Large intestine (tissue), 3 donors: ENCODE results near the gene AGER. TPM values are rescaled to one million over a fixed set of nuclear protein-coding genes. Genes with fewer than 3 reads are reported as not detected.
A peak's percentile ranks its signal among the peaks of the same experiment; 100 is the strongest.
"Not testable (repeated sequence)": the region's sequence is repeated elsewhere in the genome, so short reads cannot be mapped to it uniquely, and the experiment has no call there.

ENCODE experiments used
- DNase-seq, 2 donors: peaks; one replicate each; pipeline versions ENCODE4 v3.0.0 to v3.0.0-alpha.2; 2013
- H3K27ac ChIP-seq: one replicate; pipeline ENCODE4 v1.5.1; 2013; ENCODE audit warnings: low read length
- H3K27me3 ChIP-seq: 2 replicates; pipeline ENCODE4 v1.6.1; 2013; ENCODE audit warnings: low read length; ENCODE audit not compliant: control insufficient read depth, insufficient read depth
- H3K36me3 ChIP-seq: 2 replicates; pipeline ENCODE4 v1.6.1; 2013; ENCODE audit warnings: low read length; ENCODE audit not compliant: control insufficient read depth, insufficient read depth
- H3K4me1 ChIP-seq: one replicate; pipeline ENCODE4 v1.6.1; 2013; ENCODE audit warnings: low read length; ENCODE audit not compliant: control insufficient read depth, insufficient read depth
- H3K4me3 ChIP-seq: one replicate; pipeline ENCODE4 v1.5.1; 2013; ENCODE audit warnings: low read length
- H3K9me3 ChIP-seq: one replicate; pipeline ENCODE4 v1.6.1; 2013; ENCODE audit warnings: mild to moderate bottlenecking, low read depth, low read length, moderate library complexity; ENCODE audit not compliant: control insufficient read depth
- WGBS: methylation state at CpG from one replicate; pipeline ENCODE4 v1.1.5; 2013; ENCODE audit warnings: low lambda C conversion rate; ENCODE audit not compliant: insufficient coverage; 5-methylcytosine and 5-hydroxymethylcytosine counted together
- polyA plus RNA-seq: library from polyadenylated mRNA; unstranded; fragments of 120-200 nt; gene quantifications from one replicate; pipeline ENCODE4 v1.2.1, GENCODE V29; 2013

The AGER gene
- polyA plus RNA-seq, 1 donor: 14.9 TPM

GRCh38 chr6:32192608-32193039 lies 8.6 kb upstream of the AGER start, which contains the start of gene GPSM3:
GPSM3 (minus strand) TSS chr6:32192643; CDS start chr6:32192513, 130 bp downstream.
- no peaks in the 10 kb centered on the region for H3K9me3 ChIP-seq

GRCh38 chr6:32191696-32192607 lies 7.9 kb upstream of the AGER start:
- no peaks in the 10 kb centered on the region for H3K9me3 ChIP-seq
- no CpG with 5 or more reads among the region's 15 CpGs for WGBS
- peaks cover 41% of the 10 kb centered on the region for H3K4me1 ChIP-seq
- H3K27ac ChIP-seq: peak overlapping the region; percentile 99
- DNase-seq: peak in 1 of 2 donors; percentile 34
- peaks cover 12% of the 10 kb centered on the region for H3K36me3 ChIP-seq
- peak overlapping the region; percentile 88 for H3K4me3 ChIP-seq
- H3K27me3 ChIP-seq: no peaks in the 10 kb centered on the region

More at GRCh38 chr6:32192608-32193039, 8.6 kb upstream of the AGER start, which contains the start of gene GPSM3:
- H3K27me3 ChIP-seq: no peaks in the 10 kb centered on the region
- H3K4me3 ChIP-seq: peak within 1 kb of the TSS; percentile 88
- peak within 1 kb of the TSS; percentile 99 for H3K27ac ChIP-seq
- peak; percentile 38 to 69 for DNase-seq
- no CpG with 5 or more reads among the region's 5 CpGs for WGBS
- H3K36me3 ChIP-seq: peaks cover 6% of the 10 kb centered on the region
- H3K4me1 ChIP-seq: peaks cover 39% of the 10 kb centered on the region

- Histone ChIP-seq H3K27me3 (no peaks in the 10 kb centered on the region), H3K4me3 (peak overlapping the region; percentile 88), H3K27ac (peak overlapping the region; percentile 99), H3K36me3 (peaks cover 21% of the 10 kb centered on the region), H3K9me3 (no peaks in the 10 kb centered on the region), H3K4me1 (peaks cover 37% of the 10 kb centered on the region)
- WGBS: 40% methylated on average over 1 of the region's 8 CpGs
- peak in 1 of 2 donors; percentile 64 for DNase-seq
Observed at GRCh38 chr6:32190911-32191677, 7.0 kb upstream of the AGER start.

GRCh38 chr6:32190054-32190851 lies 6.2 kb upstream of the AGER start, which contains the start of gene PBX2:
PBX2 (minus strand) TSS chr6:32190202; CDS start chr6:32189915, 287 bp downstream.
- no peaks in the 10 kb centered on the region for H3K27me3 ChIP-seq
- 0% methylated on average over 2 of the region's 23 CpGs for WGBS
- peaks cover 25% of the 10 kb centered on the region for H3K36me3 ChIP-seq
- peak within 1 kb of the TSS; percentile 99 for H3K27ac ChIP-seq
- H3K9me3 ChIP-seq: no peaks in the 10 kb centered on the region
- H3K4me3 ChIP-seq: peak within 1 kb of the TSS; percentile 88
- peaks cover 37% of the 10 kb centered on the region for H3K4me1 ChIP-seq
- DNase-seq: peak; percentile 88 to 94

- H3K4me3 ChIP-seq: peak overlapping the region; percentile 88
- no CpG with 5 or more reads among the region's 23 CpGs for WGBS
- peaks cover 25% of the 10 kb centered on the region for H3K36me3 ChIP-seq
- H3K27me3 ChIP-seq: no peaks in the 10 kb centered on the region
- peaks cover 32% of the 10 kb centered on the region for H3K4me1 ChIP-seq
- DNase-seq: no peak
- no peaks in the 10 kb centered on the region for H3K9me3 ChIP-seq
- peak overlapping the region; percentile 99 for H3K27ac ChIP-seq
Observed at GRCh38 chr6:32189742-32190053, 5.6 kb upstream of the AGER start.

- 0% methylated on average over 1 of the region's 10 CpGs for WGBS
- Histone ChIP-seq H3K4me3 (peak overlapping the region; percentile 88), H3K4me1 (peaks cover 30% of the 10 kb centered on the region), H3K9me3 (no peaks in the 10 kb centered on the region), H3K36me3 (peaks cover 27% of the 10 kb centered on the region), H3K27ac (peak overlapping the region; percentile 99), H3K27me3 (no peaks in the 10 kb centered on the region)
- DNase-seq: no peak
Observed at GRCh38 chr6:32189069-32189741, 5.2 kb upstream of the AGER start.

- no peaks in the 10 kb centered on the region for H3K9me3 ChIP-seq
- peak in 1 of 2 donors; percentile 57 for DNase-seq
- H3K27me3 ChIP-seq: no peaks in the 10 kb centered on the region
- H3K36me3 ChIP-seq: peaks cover 34% of the 10 kb centered on the region
- H3K4me3 ChIP-seq: peak overlapping the region; percentile 88
- H3K4me1 ChIP-seq: peaks cover 29% of the 10 kb centered on the region
- WGBS: no CpG with 5 or more reads among the region's 13 CpGs
- peak overlapping the region; percentile 99 for H3K27ac ChIP-seq
Observed at GRCh38 chr6:32188381-32189068, 4.5 kb upstream of the AGER start.

- H3K4me1 ChIP-seq: peaks cover 25% of the 10 kb centered on the region
- not testable (repeated sequence) for DNase-seq, H3K9me3 ChIP-seq, H3K27me3 ChIP-seq
- H3K4me3 ChIP-seq: peak overlapping the region; percentile 88
- H3K36me3 ChIP-seq: peaks cover 40% of the 10 kb centered on the region
- H3K27ac ChIP-seq: peak overlapping the region; percentile 99
- WGBS: no CpG with 5 or more reads among the region's 18 CpGs
Observed at GRCh38 chr6:32187725-32188380, 3.8 kb upstream of the AGER start.
